Upper lobe of left lung (tissue), 6 donors: ENCODE data around the gene RNF213. TPM values are rescaled to one million over a fixed set of nuclear protein-coding genes. Genes with fewer than 3 reads are reported as not detected.
"Not testable (repeated sequence)": the region's sequence is repeated elsewhere in the genome, so short reads cannot be mapped to it uniquely, and the experiment has no call there.

Experiments used
- ATAC-seq, 2 donors: fragments of 200-7000 bp; cut with Tn5 transposase; one replicate each; pipeline ENCODE4 v1.9.1; 2022; ENCODE audit warnings: mild to moderate bottlenecking in 2 of 2, moderate library complexity in 2 of 2; ENCODE audit not compliant: low FRiP score in 2 of 2
- DNase-seq, 2 donors: peaks; one replicate each; pipeline ENCODE4 v3.0.0-alpha.2; 2019 to 2020
- H3K27ac ChIP-seq, 4 donors: fragments of 200-600 bp; sonication (generic); one replicate each; pipeline ENCODE4 v1.5.1; 2016 to 2019
- H3K27me3 ChIP-seq, 4 donors: fragments of 200-600 bp; sonication (generic); one replicate each; pipeline ENCODE4 v1.5.1; 2017 to 2019
- H3K36me3 ChIP-seq, 4 donors: fragments of 200-600 bp; sonication (generic); one replicate each; pipeline ENCODE4 v1.5.1; 2016 to 2019
- H3K4me1 ChIP-seq, 4 donors: fragments of 200-600 bp; sonication (generic); one replicate each; pipeline ENCODE4 v1.5.1; 2018 to 2019
- H3K4me3 ChIP-seq, 4 donors: fragments of 200-600 bp; sonication (generic); one replicate each; pipeline ENCODE4 v1.5.1; 2017 to 2019; ENCODE audit warnings: mild to moderate bottlenecking in 2 of 4, moderate library complexity in 1 of 4
- H3K9me3 ChIP-seq, 4 donors: fragments of 200-600 bp; sonication (generic); one replicate each; pipeline ENCODE4 v1.5.1; 2018 to 2019
- CTCF ChIP-seq, 6 experiments: fragments of 450-650 bp in 4 of 6; fragments of 200-600 bp in 2 of 6; sonication (generic) in 2 of 6; IDR thresholded peaks; one replicate each; pipeline ENCODE4 v1.5.1; 2016 to 2019; ENCODE audit warnings: antibody characterized with exemption in 6 of 6
- EP300 ChIP-seq, 4 donors: sonication (generic); formaldehyde crosslinking; IDR thresholded peaks; one replicate each; pipeline ENCODE4 v1.5.1; 2017; ENCODE audit warnings: antibody characterized with exemption in 4 of 4, control low read depth in 2 of 4
- POLR2A ChIP-seq, 4 donors: fragments of 450-650 bp; IDR thresholded peaks; one replicate each; pipeline ENCODE4 v1.5.1; 2016 to 2017; ENCODE audit warnings: antibody characterized with exemption in 4 of 4, mild to moderate bottlenecking in 2 of 4
- POLR2AphosphoS5 ChIP-seq, 2 donors: sonication (generic); formaldehyde crosslinking; IDR thresholded peaks; one replicate each; pipeline ENCODE4 v1.5.1; 2017; ENCODE audit warnings: antibody characterized with exemption in 2 of 2
- WGBS, 2 donors: methylation state at CpG; one replicate each; pipeline ENCODE4 v1.1.5; 2017 to 2018; 5-methylcytosine and 5-hydroxymethylcytosine counted together
- total RNA-seq, 6 donors: library from RNA; depleted of rRNA in 4 of 6; stranded (reverse); fragments of >200 nt in 4 of 6; gene quantifications; one replicate each; pipeline versions ENCODE4 v1.1.0 to v1.2.1, GENCODE V29; 2016 to 2021
- donor health status: DM: no; HTN: no; CAD: no; lungs with moderate emphysema.
- donor health status: DM: no; HTN: yes; CAD: no; lungs with severe emphysema.

The RNF213 gene
- total RNA-seq, 6 donors from 2014 or later: 135 to 619 (median 207) TPM

GRCh38 chr17:80274871-80275449 lies 14.3 kb downstream of the RNF213 start:
- no peaks in the 10 kb centered on the region for H3K27me3 ChIP-seq
- H3K36me3 ChIP-seq: peaks cover 0 to 57% (median 28%) of the 10 kb centered on the region in 4 donors
- TF ChIP-seq EP300 (IDR thresholded peaks at IDR 0.05) (no peak), POLR2AphosphoS5 (IDR thresholded peaks at IDR 0.05) (no peak), CTCF (IDR thresholded peaks at IDR 0.05) (no peak), POLR2A (IDR thresholded peaks at IDR 0.05) (no peak)
- H3K9me3 ChIP-seq: no peaks in the 10 kb centered on the region
- H3K4me3 ChIP-seq: no peak overlapping the region
- H3K4me1 ChIP-seq: peaks cover 7 to 52% (median 24%) of the 10 kb centered on the region in 4 donors
- DNase-seq (no peak), ATAC-seq (peak in 1 of 2 donors; percentile 36)
- peak overlapping the region in 1 of 4 donors; percentile 18 for H3K27ac ChIP-seq
- 95 to 97% methylated on average over 4 of the region's 4 CpGs for WGBS, 2 donors

GRCh38 chr17:80275857-80276256 lies 15.2 kb downstream of the RNF213 start:
- ATAC-seq, H3K9me3 ChIP-seq: not testable (repeated sequence)
- 97 to 99% methylated on average over 8 of the region's 8 CpGs for WGBS, 2 donors

GRCh38 chr17:80277751-80278671 lies 17.4 kb downstream of the RNF213 start:
- H3K27ac ChIP-seq: peak overlapping the region; percentile 35 to 69 (median 50)

More at GRCh38 chr17:80275857-80276256, 15.2 kb downstream of the RNF213 start:
- not testable (repeated sequence) for DNase-seq, H3K27me3 ChIP-seq, H3K4me3 ChIP-seq
- Histone ChIP-seq H3K27ac (peak overlapping the region in 1 of 4 donors; percentile 69), H3K36me3 (peaks cover 3 to 61% (median 26%) of the 10 kb centered on the region in 4 donors), H3K4me1 (peaks cover 7 to 55% (median 26%) of the 10 kb centered on the region in 4 donors)

GRCh38 chr17:80279895-80280294 lies 19.2 kb downstream of the RNF213 start:
- H3K27me3 ChIP-seq: no peaks in the 10 kb centered on the region
- peak in 1 of 2 donors; percentile 62 for DNase-seq
- TF ChIP-seq POLR2A (IDR thresholded peaks at IDR 0.05): no peak
- TF ChIP-seq CTCF (IDR thresholded peaks at IDR 0.05): peak in 1 of 6 experiments; percentile 44
- no peak for TF ChIP-seq EP300 (IDR thresholded peaks at IDR 0.05)
- H3K4me1 ChIP-seq: peaks cover 3 to 40% (median 20%) of the 10 kb centered on the region in 4 donors
- no peak overlapping the region for H3K4me3 ChIP-seq
- H3K27ac ChIP-seq: peak overlapping the region in 2 of 4 donors; percentile 7 to 69
- peak; percentile 73 to 87 for ATAC-seq
- peaks cover 3 to 77% (median 27%) of the 10 kb centered on the region in 4 donors for H3K36me3 ChIP-seq
- H3K9me3 ChIP-seq: no peaks in the 10 kb centered on the region
- 42 to 87% methylated on average over 14 of the region's 14 CpGs for WGBS, 2 donors

More at GRCh38 chr17:80277751-80278671, 17.4 kb downstream of the RNF213 start:
- DNase-seq (peak in 1 of 2 donors; percentile 85), ATAC-seq (no peak)
- 82 to 86% methylated on average over 6 to 33 of the region's 34 CpGs for WGBS, 2 donors
- TF ChIP-seq POLR2A (IDR thresholded peaks at IDR 0.05) (no peak), EP300 (IDR thresholded peaks at IDR 0.05) (no peak), POLR2AphosphoS5 (IDR thresholded peaks at IDR 0.05) (no peak), CTCF (IDR thresholded peaks at IDR 0.05) (no peak)
- peaks cover 3 to 75% (median 31%) of the 10 kb centered on the region in 4 donors for H3K36me3 ChIP-seq
- H3K9me3 ChIP-seq: no peaks in the 10 kb centered on the region
- peaks cover 7 to 47% (median 26%) of the 10 kb centered on the region in 4 donors for H3K4me1 ChIP-seq
- H3K4me3 ChIP-seq: no peak overlapping the region
- no peaks in the 10 kb centered on the region for H3K27me3 ChIP-seq

GRCh38 chr17:80281516-80281915 lies 20.9 kb downstream of the RNF213 start:
- DNase-seq (no peak), ATAC-seq (no peak)
- Histone ChIP-seq H3K27me3 (no peaks in the 10 kb centered on the region), H3K36me3 (peaks cover 3 to 77% (median 36%) of the 10 kb centered on the region in 4 donors), H3K4me1 (peaks cover 3 to 36% (median 20%) of the 10 kb centered on the region in 4 donors), H3K4me3 (no peak overlapping the region), H3K27ac (no peak overlapping the region), H3K9me3 (no peaks in the 10 kb centered on the region)
- TF ChIP-seq POLR2AphosphoS5 (IDR thresholded peaks at IDR 0.05) (no peak), CTCF (IDR thresholded peaks at IDR 0.05) (no peak), EP300 (IDR thresholded peaks at IDR 0.05) (no peak), POLR2A (IDR thresholded peaks at IDR 0.05) (no peak)
- 93 to 95% methylated on average over 10 of the region's 10 CpGs for WGBS, 2 donors
